Stimulated activated CD4-positive, alpha-beta T cell treated with anti-CD3 and anti-CD28 coated beads, Interleukin-1b, Interleukin-23, amount 100 ng/mL, for 4 hours (primary cell): ENCODE data around the gene OTOGL.
"Not testable (repeated sequence)": the region's sequence is repeated elsewhere in the genome, so short reads cannot be mapped to it uniquely, and the experiment has no call there.

Source experiments
- DNase-seq, 2 donors: peaks; one replicate each; pipeline ENCODE4 v3.0.0-alpha.2; 2020; ENCODE audit warnings: low read depth in 2 of 2

OTOGL gene

GRCh38 chr12:80183939-80184338 lies 84.6 kb downstream of the OTOGL start:
- no peak for DNase-seq

DNA sequence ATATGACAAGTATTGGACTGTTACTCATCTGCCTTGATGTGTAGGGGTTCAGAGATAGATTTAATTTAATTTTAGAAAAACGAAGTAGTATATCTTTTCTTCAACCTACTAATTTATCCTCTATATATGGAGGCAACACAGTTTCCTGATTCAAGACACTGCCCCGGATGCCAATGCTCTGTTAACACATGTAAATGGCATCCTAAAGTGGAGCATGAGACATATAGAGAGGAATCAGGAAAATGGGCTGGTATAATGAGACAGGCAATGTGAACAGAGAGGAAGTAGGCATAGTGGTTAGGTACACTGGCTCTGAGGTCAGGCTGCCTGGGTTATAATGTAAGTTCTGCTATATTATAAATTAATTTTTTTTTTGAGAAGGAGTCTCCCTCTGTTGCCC lies 85.6 kb downstream of the OTOGL start:
- DNase-seq = no peak

DNA sequence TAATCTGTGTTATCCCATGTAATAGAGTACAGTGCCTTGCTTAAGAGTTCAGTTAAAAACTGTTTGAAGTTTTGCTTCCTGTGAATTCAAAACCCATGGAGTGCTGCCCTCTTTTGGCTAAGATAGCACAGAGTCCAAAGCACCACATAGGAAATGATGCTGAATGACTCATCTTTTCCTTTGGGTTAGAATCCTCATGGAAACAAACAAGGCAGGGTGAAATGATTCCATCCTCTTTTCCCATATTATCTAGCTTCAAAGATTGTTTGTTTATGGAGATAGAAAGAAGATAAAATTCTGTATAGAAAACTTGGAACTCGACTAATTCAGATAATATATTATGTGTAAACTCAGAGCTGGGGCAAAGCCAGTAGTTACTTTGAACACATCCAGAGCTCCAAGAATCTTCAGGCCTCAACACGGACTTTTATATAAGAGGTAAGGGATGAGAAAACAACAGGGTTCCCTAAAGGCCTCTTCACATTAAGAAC lies 87.4 kb downstream of the OTOGL start:
- no peak for DNase-seq

DNA sequence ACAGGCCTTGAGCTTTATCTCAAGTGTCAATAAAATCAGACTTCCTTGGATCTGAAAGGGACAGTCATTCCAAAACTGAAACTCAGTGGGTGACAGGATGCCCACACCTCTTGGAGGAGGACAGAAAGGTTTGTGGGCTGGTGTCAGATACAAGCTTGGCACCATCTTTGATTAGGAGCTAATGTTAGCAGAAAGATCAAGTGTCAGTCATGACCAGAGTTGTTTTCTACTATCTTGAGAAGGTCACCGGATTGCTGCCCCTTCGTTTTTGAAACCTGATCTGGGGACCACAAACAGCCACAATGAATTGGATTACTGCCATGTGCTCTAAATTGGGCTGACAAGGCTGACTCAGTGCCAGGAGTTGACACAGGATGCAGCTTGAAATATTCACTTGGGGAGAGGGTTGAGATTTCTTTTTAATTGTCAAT lies 88.3 kb downstream of the OTOGL start:
- no peak for DNase-seq

DNA sequence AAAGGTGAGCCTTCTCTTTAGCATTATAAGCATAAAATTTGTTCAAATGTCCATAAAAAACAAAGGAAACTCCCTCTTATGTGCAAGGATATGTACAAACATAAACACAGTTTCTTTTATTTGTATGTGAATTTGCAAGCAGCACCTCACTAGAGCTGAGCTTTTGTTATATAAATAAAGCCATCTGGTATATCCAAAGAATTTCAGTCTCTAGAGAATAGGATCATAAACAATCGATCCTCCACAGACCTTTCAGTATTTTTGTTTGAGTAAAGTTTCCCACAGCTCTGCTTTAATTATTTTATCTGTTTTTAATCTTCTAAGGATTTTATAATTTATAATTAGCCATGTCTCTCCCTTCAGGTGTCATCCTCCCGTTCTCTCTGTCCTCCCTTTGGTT lies 89.2 kb downstream of the OTOGL start:
- DNase-seq = no peak

DNA sequence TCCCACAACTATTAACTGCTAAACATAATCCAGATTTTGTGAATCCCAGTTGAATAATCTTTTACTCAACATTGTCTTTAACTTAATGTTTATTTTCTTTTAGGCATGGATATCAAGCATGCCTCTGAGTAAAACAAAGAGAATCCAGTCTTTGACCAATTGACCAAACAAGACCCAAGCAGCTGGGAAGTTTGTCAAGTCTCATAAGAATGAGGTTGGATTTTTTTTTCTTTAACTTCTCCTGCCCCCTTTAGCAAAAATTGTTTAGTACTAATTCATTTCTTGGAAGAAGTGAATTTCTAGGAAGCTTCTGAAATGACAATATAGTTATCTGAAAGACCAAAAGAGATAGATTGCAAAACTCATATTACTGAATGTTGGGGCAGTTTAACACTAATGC lies 89.9 kb downstream of the OTOGL start:
- DNase-seq = no peak

DNA sequence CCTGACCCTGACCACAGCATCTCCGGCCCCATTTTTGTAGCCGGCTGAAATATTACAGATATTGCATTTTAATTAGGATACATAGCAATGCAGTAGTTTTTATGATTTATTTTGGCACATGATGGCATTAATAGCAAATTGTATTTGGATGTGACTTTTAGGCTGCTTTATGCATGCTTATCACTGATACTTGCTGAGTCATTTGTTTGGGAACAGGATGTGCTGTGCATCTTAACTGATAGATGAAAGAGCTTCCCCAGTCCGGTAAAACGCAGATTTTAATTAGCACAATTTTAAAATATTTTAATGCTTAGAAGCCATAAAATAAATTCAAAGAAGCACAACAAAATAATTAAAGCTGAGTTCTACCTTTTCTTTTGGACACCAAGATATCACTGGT lies 90.7 kb downstream of the OTOGL start:
- DNase-seq = no peak

DNA sequence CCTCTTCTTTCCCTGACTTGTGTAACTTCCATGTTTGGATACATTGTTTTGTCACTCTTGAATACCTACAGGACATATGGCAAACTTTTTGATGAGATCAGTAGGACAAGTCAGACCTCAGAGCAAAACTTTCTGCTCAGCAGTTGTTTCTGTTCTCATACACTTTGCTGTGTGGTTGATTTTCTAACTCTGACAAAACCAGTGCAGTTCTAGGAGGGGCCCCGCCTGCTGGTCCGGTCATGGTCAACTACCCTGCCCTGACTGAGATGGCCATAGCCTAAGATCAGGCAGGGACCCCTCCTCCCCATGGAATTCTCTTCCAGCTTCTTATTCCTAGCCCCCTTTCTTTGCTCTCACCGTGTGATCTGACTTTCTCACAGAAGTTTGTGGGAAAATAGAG lies 92.8 kb downstream of the OTOGL start:
- DNase-seq = no peak

GRCh38 chr12:80193865-80194264 lies 94.5 kb downstream of the OTOGL start:
- no peak for DNase-seq

GRCh38 chr12:80195074-80195726 lies 95.9 kb downstream of the OTOGL start:
- DNase-seq = no peak

- DNase-seq = no peak
Measured at GRCh38 chr12:80195737-80196136, 96.4 kb downstream of the OTOGL start.

- DNase-seq = no peak
Measured at GRCh38 chr12:80196419-80196818, 97.1 kb downstream of the OTOGL start.

DNA sequence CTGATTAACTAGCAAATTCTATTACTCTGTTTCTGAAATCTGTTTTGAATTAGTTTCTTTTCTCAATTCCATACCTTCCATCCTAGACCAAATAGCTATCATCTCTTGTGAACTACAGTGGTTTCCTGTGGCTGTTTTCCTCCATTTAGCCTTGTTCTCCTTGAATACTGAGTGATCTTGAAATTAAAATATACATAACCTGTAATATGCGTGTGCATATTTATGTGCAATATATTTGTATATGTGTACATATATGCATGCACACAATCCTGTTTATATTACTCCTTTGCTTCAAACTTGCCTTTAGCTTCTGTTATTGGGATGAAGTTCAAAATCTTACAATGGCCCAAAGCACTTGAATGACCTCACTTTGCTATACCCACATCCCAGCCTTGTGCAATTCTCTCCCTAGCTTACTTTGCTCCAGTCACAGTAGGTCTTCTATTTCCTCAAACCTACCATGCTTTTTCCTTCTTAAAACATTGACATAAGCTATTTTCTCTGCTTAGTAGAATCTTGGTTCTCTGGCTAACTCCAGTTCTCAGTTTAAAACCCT lies 99.5 kb downstream of the OTOGL start:
- DNase-seq = no peak

GRCh38 chr12:80199931-80200330 lies 100.6 kb downstream of the OTOGL start:
- no peak for DNase-seq

GRCh38 chr12:80200414-80200813 lies 101.1 kb downstream of the OTOGL start:
- no peak for DNase-seq

DNA sequence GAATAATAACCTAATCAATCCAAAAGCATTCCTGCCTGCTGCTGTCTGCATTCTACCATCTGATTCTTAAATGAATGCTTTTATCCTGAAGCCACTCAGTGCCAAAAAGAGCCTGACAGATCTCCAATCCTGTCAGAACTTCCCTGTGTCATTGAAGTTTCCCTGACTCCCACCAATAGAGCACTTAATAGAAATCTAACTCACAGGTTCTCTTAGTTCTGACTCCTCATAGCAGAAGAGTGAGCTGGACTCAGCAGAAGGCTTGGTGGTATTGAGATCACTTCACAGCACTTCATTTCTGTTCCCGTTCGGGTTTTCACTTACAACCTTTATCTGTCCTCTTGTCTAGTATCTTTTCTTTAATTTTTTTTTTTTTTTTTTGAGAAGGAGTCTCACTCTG lies 102.6 kb downstream of the OTOGL start:
- no peak for DNase-seq

DNA sequence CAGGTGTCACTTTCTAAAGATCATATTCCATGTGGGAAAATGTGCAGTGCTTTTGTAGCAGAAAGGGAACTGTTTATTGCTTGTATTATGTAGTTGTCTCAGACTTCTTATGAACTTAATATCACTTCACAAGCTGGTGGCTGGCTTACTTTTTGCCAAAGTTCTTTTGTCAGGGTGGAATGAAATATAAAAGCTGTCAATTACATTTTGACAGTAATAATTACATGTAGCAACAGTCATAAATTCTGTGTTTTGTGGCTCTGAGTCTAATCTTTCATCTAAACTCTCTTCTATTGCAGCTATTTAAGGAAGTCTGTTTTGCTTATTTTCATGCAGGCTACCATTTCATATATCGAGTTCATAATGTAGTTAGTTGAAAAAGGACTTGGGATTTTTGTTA lies 106.6 kb downstream of the OTOGL start:
- DNase-seq = no peak

- no peak for DNase-seq
Measured at GRCh38 chr12:80208071-80208470, 108.7 kb downstream of the OTOGL start.

DNA sequence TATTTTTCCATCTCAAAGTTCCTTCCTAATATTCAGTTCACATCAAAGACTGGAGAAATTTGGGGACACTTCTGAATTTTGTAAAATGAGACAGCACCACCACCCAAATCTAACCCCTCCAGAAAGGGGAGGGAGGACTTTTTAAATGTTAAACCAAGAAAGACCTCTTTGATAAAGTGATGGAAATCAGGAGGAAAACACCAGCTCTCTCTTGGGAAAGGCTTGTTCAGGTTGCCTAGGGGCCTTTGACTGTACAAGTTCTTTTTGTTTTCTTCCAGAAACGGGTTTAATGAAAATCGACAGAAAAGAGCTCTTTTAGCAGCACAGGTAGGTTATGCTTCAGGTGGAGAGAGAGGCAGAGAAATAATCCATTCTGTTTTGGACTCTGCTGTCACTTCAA lies 112.3 kb downstream of the OTOGL start:
- DNase-seq = no peak

GRCh38 chr12:80212938-80213645 lies 113.8 kb downstream of the OTOGL start:
- no peak for DNase-seq

DNA sequence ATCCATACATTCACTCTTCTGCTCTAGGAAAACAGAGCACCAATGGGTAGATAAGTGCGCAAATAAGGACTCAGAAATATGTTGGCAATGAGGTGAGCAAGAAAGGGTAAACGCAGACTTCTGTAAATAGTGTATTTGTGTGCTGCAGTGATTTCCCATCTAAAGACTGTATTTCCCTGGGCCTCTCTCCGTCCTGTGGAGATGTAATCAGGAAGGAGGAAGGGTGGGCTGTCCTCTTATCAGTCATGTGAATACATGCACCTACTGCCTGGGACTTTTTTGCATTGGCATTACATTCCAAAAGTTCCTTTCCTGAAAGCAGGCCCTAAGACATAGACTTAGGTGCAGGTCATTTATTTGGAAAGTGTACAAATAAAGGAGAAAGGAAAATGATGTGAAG lies 114.5 kb downstream of the OTOGL start:
- DNase-seq = no peak

DNA sequence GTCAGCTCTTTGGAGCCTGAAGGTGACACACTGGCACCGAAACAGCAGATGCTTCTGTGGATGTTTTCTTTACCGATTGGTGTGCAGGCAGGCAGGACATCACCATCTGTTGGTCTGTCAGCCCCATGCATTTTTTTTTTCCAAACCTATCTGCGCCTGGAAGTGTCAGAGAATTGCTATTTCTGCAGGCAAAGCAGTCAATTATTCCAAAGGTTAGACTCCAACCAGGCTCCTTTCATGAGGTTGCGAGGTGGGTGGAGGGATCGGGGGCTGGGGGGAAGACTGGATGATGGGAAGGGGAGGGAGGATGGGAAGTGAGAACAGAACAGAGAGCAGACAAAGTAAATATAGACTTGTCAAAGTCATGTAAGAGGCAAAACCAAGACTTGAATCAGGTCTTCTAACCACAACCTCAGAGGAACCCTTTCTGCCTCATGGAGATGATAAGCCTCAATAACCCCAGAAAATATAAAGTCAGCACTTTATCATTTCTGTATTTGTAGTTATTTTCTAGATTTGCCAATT lies 117.7 kb downstream of the OTOGL start:
- DNase-seq = no peak

GRCh38 chr12:80218925-80219324 lies 119.6 kb downstream of the OTOGL start:
- DNase-seq = not testable (repeated sequence)
